Measurements from ENCODE around the gene FOXC2.

Gene FOXC2

DNA sequence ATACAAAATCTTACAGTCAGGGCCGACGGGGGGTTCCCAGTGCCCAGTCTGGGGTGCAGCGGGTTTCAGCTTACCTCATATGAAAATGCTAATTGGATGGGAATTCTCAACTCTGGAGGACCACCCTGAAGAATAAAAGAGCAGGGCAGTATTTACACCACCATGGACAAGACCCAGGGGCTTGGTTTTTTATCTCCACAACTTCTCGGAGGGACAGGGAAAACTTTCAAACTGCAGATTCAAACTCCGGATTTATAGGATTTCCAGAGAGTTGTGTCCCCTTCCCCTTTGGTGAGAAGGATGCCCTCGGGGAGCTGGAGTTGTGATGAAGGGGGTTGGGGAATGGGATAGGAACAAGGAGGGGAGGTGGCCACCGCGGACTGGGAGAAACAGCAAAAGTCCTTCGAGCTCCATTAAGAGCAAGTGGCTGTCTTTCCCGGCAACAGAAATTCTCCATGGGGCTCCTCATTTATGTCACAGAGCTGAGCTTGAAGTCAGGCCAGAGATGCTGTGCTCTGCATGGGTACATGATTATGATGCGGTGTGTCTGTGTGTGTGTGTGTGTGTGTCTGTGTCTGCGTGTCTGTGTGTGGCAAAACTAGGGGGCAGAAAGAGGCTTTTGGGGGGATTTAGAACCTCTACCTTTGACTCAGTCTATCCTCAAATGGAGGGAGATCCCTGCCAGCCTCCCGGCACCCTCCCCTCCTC lies 27.4 kb downstream of the FOXC2 start:
- DNase-seq = no peak

DNA sequence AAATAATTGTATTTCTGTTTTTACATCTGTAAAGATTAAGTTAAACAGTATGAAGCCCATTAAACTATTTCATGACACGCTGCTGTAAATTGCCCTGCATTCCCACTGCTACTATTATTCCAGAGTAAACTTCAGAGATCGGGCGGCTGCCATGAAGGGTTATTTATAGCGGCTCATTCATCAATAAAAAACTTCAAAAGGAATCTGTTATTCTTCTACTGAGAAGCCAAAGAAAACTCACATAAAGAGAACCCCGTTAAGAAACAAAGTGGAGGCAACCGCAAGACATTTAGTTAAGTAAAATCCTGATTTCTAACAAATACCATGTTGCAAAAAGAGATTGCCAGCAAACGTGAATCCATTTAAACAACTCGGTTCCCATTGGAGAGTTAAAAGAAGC lies 28.1 kb downstream of the FOXC2 start:
- DNase-seq = no peak

DNA sequence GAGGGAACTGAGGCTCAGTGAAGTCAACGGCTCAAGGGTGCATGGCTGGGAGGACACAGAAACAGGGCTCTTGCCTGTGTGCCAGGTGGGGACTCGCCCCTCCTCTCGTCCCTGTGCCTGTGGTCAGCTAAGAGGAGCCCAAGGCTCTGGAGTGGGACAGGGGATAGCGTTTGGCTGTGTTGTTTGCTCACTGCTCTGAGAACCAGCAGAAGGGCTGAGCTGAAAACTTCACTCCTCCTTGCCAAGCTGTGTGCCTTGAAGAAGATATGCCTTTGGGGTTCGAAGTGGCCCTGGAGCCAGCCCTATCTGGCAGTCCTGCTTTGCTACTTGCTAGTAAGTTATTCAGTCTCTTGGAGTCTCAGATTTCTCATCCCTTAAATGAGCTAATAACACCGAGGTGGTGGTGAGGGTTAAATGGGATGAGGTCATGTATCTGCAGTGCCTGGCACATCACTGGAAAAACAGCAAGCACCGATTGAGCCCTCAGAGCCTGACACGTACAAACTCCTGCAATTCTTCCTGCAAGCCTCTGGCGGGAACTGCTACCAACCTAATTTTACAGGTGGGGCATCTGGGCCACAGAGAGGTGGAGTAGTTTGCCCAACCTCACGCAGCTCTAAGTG lies 29.5 kb downstream of the FOXC2 start:
- no peak for DNase-seq

DNA sequence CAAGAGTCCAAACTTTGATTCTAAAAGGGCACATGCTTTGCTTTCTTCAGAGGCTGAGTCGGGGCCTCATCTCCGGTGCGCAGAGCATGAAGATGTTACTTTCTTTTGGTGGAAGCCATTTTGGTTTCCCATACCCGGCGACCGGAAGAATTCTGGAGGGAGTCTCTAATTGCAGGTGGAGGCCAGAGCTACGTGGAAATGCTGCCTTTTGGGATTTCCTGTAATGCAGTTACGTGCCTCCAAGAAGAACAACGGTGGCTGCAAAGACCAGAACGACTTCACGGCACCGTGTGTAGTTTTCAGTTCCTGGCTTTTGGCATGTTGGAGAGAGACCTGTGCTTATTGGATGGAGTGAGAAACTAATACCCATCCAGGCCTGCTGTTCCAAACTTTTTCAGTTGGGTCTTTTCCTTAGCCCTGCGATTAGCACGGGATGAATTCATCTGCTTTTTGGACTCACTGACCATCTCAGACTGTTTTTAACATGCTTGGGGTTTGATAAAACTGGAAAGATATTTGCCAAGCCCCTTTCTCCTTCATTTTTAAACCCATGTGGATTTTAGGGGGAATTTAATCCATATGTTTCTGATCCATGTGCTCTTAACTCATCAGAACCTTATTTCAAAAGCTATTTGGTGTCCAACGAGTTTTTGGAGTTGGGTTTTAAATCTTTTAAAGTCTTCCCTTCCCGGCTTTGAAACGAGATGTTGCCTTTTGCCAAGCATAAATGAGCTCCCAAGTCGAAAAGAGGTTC lies 30.7 kb downstream of the FOXC2 start:
- no peak for DNase-seq

DNA sequence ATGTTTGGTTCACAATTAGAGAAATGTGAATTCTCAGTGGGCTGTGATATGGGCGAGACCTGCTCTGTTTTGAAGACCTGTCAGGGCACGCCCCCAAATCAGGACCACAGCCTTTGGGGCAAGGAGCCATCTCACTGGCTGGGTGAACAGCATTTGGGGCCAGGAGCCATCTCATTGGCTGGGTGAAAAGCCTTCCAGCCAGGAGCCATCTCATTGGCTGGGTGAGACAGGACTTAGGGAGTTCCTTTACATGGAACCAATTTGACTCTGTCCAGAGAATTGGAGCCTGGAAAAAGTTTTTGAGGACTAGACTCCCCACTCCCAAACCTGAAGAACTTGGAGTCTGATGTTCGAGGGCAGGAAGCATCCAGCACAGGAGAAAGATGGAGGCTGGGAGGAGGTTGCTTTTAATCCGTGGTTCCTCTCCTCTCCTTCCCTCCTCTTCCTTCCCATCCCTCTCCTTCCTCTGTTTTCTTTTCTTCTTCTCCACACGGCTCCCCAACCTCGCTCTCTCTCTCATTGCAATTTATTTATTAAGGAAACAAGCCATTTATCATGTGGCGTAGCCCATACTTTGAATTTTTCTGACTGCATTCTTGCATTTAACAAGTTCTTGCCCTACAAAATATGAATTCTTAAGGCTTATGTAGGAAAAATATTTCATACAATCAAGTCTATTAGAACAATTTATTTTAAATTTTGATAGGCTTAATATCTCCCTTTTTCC lies 31.4 kb downstream of the FOXC2 start:
- no peak for DNase-seq

DNA sequence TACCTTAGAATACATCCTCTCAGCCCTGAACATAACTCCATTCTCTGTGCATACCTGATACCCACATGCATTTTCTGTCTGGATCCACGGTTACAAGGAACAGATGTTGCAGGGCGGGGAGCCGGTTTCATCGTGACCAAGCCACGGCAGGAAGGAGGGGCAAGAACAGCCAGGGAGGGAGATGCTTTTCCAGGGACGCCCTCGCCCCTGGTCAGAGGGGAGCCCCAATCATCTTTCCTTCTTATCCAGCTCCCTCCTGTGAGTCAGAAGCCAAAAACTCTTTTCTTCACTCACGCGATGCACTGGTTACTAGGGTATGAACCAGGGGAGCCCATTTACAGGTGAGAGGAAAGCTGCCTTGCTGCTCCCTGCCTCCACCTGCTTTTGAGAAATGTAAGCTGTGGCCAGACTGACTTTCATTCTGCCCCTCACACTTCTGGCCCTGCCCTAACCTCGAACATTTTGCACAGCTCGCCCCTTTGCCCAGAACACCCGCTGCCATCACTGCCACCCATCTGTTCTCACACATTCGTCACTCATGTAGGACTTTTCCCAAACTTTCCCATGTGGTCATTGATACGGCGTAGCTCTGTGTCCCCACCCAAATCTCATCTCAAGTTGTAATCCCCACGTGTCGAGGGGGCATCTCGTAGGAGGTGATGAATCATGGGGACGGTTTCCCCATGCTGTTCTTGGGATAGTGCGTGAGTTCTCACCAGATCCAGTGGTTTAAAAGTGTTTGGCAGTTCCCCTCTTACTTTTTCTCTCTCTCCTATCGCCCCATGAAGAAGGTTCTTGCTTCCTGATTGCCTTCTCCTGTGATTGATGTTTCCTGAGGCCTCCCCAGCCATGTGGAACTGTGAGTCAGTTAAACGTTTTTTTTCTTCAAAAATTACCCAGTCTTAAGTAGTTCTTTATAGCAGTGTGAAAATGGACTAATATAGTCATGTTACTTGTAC lies 32.3 kb downstream of the FOXC2 start:
- DNase-seq = no peak

DNA sequence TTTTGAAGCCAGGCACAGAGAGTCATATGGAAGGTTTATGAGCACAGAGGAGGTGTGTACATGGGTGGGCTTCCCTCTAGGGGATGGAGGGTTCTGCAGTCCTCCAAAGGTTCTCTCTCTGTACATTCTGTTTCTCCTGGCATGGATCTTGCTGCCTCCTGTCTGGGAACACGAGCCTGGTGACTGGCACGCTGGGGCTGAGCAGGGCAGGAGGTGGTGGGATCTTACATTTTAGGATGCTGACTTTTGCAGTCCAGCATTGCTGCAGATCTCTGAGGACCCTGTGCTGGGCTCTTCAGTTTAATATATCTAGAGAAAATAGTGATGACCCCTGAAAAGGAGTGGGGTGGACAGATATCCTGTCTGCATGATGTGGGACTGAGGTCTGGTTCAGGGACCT lies 34.7 kb downstream of the FOXC2 start:
- DNase-seq = no peak

DNA sequence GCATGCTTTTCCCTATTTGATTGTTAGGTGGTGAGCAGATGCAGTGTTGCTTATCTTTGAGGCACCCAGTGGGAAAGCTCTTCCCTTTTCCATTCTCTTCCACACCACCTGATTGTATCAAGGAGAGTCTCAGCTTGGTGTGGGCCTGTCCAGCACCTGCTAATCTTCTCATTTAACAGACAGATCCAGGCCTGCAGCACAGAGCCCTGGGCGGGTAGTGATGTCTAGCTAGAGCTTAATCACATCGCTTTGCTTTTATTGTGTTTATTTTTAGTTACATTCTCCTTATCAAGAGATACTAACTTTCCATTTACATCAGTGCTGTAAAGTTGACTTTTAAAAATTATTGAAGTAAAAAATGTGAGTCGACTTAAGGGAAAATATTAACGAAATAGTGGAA lies 35.9 kb downstream of the FOXC2 start:
- no peak for DNase-seq

DNA sequence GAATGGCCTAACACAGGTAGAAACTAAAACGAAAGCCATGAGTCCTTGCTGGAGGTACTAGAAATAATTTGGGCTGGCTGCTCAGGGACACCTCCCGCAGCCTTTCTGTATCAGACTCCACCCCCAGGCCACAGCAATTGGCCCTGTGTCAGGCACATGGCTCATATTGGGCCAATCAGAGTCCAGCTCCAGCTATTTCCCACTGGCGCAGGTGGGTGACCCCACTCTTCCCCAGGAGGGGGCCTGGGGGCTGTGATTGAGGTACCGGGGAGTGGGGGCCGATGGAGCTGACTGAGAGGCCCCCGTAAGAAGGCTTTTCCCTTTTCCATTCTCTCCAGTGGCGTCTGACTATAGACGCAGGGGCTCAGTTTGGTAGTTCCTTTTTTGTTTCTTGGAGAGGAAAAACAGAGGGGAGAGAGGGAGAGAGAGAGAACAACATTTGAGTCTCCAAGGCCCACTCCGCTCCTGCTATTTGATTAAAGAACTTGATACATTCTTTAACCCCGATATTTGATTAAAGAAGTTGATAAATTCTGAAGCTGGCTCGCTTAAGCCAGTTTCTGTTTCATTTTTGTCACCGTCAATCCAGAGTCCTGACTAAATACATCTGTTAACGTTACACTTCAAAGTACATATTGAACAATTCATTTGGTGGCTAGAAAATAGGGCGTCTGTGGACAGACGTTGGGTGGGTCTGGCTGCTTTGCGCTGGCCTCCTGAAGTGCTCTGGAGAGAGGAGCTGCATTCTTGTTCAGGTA lies 38.0 kb downstream of the FOXC2 start:
- DNase-seq = no peak

DNA sequence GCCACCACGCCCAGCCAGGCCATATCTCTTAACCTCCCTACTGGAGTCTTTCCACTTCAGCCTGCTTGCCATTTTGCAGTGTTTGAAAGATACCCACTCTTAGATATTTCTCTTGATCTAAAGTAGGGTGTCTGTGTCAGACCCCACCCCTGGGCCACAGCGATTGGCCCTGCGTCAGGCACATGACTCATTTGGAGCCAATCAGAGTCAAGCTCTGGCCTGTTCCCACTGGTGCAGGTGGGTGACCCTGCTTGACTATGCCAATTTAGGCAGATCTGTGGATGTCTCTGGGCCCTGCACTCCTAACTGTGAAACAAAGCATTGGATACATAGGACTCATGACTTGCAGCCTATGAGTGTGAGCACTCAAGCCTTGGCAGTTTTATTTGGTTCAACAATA lies 39.3 kb downstream of the FOXC2 start:
- no peak for DNase-seq

DNA sequence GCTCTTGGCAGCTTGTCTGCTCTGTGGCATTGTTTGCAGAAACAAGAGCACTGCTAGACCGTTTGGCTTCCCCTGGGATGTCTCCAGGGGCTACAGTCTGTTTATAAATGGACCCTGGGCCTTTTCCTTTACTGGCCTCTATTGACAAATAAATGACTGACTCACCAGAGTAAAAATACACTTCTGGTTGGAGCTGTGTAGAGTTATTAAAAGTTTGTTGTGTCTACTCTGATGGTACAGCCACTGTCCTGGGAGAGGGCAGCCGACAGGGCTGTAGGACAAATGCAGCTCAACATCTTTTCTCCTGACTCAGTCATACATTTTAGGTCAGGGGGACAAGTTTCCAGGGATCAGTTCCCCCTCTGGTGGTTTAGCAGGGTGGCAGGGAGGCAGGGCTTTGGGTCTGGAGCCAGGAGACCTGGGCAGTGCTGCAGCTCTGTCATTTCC lies 41.7 kb downstream of the FOXC2 start:
- DNase-seq = no peak

DNA sequence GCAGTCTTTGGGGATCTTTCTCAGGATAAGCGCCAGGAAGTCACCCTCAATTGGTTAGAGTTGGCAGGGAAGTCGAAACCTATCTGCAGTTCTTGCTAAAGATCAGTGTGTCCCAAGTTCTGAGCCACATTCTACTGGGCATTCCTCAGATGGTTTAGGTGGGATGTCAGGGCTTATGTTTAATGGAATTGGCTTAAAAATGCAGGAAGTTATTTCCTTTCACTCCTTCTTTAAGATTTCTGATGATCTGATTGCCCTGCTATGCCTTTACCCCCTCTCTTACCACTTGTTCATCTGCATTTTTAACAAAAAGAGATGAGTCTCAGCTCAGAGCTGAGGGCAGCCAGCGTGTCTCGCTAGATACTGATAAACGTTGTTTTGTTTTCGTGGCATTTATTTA lies 42.5 kb downstream of the FOXC2 start:
- DNase-seq = no peak

DNA sequence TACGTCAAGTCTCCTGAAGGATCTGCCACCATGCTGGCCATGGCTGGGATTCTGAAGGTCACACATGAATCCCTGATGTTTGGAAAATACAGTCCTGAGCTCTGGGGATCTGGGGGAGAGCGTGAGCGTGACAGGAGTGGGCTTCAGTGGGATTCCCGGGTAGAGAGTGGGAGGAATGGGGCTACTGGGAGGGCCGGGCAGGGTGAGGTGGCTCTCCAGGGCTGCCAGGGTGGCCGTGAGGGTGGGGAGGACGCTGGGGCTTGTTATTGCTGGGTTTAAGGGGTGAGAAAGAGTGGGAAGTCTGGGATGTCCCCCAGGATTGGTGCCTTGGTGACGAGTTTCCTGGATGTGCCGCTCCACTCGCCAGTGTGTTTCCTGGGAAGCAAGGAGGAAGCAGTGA lies 43.0 kb downstream of the FOXC2 start:
- DNase-seq = no peak

DNA sequence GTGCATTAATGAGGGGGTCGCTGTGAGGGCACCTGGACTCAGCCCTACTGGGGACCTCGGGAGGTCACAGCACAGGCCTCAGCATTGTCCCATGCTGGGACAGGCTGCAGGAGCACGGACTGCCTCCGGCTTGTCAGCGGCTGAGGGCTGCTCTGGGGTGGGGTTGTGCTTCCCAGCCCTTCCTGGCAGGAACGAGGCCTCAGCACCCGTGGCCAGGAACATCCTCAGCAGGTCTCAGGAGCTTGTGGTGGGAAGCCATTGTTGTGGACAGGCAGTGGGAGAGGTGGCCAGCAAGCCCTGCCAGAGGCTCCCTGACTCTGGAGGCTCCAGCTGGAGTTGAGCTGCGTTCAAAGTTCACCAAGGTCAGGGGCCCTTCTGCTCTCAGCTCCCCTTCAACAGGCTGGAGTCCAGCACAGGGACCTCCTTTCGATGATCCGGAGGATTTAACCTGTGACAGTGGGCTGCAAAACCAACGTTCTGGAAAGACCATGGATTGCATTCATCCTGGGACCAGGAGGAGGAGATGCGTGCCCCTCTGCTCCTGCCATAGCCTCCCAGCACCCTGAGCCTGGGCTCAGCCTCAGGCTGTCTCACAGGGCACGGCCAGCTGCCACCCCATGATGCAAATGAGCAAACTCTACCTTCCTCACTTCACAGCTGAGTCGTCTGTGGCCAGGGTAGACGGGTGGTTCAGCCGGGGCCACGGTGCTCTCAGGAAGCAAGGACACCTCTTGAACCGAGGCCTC lies 44.3 kb downstream of the FOXC2 start:
- no peak for DNase-seq

DNA sequence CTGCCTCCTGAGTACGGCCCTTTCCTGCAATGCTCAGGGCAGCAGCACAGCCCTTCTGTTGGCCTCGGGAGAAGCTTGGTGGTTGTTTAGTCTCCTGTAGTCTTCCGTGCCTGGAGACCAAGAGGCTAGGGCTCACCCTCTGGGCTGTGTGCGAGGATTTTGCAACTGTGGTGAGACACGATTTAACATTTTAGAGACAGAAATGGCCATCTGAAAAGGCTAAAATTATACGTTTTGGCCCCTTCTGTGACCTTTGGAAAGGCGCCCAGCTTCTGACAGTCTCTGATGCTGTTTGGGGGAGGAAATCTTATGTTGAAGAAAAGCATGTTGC lies 44.9 kb downstream of the FOXC2 start:
- DNase-seq = no peak

DNA sequence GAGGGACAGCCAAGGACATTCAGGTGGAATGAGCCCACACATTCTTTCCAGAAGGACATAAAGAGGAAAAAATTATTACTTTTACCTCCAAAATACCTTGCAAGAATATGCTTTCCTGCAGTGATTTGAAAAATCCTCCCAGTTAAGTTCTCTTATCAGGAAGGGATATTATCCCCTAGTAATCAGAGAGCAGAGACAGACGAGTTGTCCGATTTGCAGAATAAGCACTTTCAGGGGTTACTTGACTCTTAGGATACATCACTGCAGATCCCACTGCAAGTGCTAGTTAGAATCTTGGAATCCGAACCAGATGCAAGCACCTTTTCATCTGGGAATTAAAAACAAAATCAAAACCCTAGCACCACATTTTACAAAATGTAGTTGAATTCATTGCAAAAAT lies 45.3 kb downstream of the FOXC2 start:
- DNase-seq = no peak

DNA sequence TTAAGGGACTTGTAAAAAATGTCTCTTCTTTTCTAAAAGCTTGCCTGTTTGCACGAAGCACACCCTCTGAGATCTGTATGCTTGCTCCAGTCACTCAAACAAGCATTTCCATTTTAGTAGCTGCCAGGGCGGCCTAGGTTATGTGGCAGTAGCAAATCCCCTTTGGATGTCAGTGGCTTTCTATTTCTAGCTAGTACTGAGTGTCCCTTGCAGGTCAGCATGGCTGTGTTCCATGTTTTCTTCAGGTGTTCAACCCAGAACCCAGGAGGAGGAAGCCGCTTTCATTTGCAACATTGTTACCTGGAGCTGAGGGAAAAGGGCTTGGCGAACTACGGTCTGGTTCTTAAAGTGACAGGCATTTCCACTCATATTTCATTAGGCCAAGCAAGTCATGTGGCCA lies 48.1 kb downstream of the FOXC2 start:
- DNase-seq = no peak

DNA sequence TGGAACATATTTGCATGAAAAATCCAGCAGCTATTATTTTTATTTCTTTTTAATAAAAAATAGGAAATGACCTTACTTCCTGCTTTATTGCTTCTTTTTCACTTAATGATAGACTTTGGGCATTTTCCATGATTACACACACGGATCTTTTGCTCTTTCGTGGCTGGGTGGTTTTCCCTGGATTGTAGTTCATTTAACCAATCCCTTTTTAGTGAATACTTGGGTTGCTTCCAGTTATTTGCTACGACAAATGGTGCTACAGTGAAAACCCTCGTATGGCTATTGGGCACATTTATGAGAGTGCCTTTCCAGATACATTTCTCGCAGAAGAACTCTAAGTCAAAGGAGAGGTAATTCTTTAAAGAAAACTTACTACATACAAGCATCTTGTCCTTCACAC lies 50.3 kb downstream of the FOXC2 start:
- no peak for DNase-seq

DNA sequence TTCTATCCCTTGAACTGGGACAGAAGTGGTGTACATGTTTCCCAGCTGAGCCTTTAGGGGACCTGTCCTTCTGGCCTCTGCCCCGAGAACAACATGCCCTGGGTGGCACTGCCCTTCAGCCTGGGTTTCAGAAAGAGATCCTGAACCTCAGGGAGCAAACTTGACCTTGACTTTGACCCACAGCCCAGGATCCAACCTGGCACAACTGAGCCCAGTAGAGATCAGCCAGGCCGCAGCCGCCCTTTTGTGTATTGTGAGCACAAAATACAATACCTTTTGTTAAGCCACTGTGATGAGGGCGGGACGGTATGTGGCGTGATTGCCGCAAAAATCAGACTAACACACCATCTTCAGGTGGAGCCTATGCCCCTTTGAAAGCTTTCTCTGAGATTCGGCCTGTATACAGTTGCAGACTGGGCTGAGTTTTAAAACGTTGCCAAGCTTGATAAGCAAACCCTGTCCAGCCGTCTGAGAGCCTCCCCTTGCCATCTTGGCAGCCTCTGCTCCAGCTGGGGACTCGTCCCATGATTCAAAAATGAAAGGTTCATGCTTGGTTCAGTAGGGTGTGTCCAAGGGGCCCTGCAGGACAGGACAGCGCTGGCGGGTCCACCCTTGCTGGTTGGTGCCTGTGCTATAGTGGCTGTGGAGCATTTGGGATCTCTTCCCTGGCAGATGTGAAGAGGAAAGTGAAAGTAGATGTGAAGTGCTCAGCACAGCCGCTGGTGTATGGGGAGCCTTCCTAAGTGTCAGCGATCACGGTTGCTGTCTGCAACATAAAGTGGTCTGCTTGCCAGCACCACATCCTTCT lies 52.0 kb downstream of the FOXC2 start:
- no peak for DNase-seq

All from NCI-H524 treated with DMSO at 0.1 percent for 48 hours (cell line).